H1 (cell line): ENCODE measurements around the gene PALM2AKAP2. TPM values are rescaled to one million over a fixed set of nuclear protein-coding genes. Genes with fewer than 3 reads are reported as not detected.

ENCODE experiments used
- CTCF ChIA-PET: fragments of 300-600 bp; sonication (Branson Sonifier 250); formaldehyde crosslinking; loops from one replicate; lab custom pipeline; 2021; ENCODE audit not compliant: partially characterized antibody; lab: Charles Lee
- POLR2A ChIA-PET: fragments of 300-600 bp; sonication (Branson Sonifier 250); formaldehyde crosslinking; loops from one replicate; lab custom pipeline; 2021; ENCODE audit warnings: inconsistent platforms; ENCODE audit not compliant: partially characterized antibody; lab: Charles Lee
- DNase-seq, 2 experiments: peaks; one replicate each; pipeline versions ENCODE4 v3.0.0 to v3.0.0-alpha.2; 2010 to 2022; ENCODE audit warnings: low spot score in 2 of 2, low read depth in 1 of 2, mixed read lengths in 1 of 2
- FAIRE-seq: peaks from 2 replicates; lab custom pipeline; 2011; peaks lifted over from hg19 to GRCh38; lab: Jason Lieb, UNC
- H2AFZ ChIP-seq: 2 replicates; pipeline ENCODE4 v1.8.1; 2012; ENCODE audit warnings: low read length, inconsistent platforms
- H2AK5ac ChIP-seq: 2 replicates; pipeline ENCODE4 v1.6.1; 2013; ENCODE audit warnings: low read depth, low read length
- H2BK120ac ChIP-seq: replicated peaks from 2 replicates; pipeline ENCODE3; 2013; ENCODE audit warnings: low read depth, low read length, inconsistent platforms
- H2BK12ac ChIP-seq: 2 replicates; pipeline ENCODE4 v1.6.1; 2013; ENCODE audit warnings: low read depth, low read length
- H2BK15ac ChIP-seq: 2 replicates; pipeline ENCODE4 v1.6.1; 2013; ENCODE audit warnings: low read length
- H2BK20ac ChIP-seq: 2 replicates; pipeline ENCODE4 v1.6.1; 2013; ENCODE audit warnings: low read length
- H2BK5ac ChIP-seq: 2 replicates; pipeline ENCODE4 v1.6.1; 2013; ENCODE audit warnings: low read depth, low read length
- H3K14ac ChIP-seq: 2 replicates; pipeline ENCODE4 v1.6.1; 2013; ENCODE audit warnings: inconsistent platforms; ENCODE audit not compliant: insufficient read length
- H3K18ac ChIP-seq: 2 replicates; pipeline ENCODE4 v1.6.1; 2013; ENCODE audit warnings: low read length; ENCODE audit errors: extremely low read depth
- H3K23ac ChIP-seq: 2 replicates; pipeline ENCODE4 v1.6.1; 2013; ENCODE audit warnings: inconsistent platforms; ENCODE audit not compliant: insufficient read length
- H3K23me2 ChIP-seq: 2 replicates; pipeline ENCODE4 v1.6.1; 2013; ENCODE audit warnings: low read depth, low read length
- H3K27ac ChIP-seq: 2 replicates; pipeline ENCODE4 v1.6.1; 2011; ENCODE audit warnings: low read depth, low read length, inconsistent platforms
- H3K27me3 ChIP-seq, 4 experiments: replicated peaks in 1 of 4; 1 replicate in 1 of 4; 2 replicates in 3 of 4; pipeline versions ENCODE4 v1.6.1 to v1.8.1; 2011 to 2013; ENCODE audit warnings: low read length in 3 of 4, mild to moderate bottlenecking in 3 of 4, inconsistent platforms in 2 of 4, mixed read lengths in 2 of 4, moderate library complexity in 1 of 4; ENCODE audit not compliant: control insufficient read depth in 3 of 4, insufficient read depth in 3 of 4; ENCODE audit errors: extremely low read depth in 1 of 4
- H3K36me3 ChIP-seq, 4 experiments: 2 replicates each; pipeline versions ENCODE4 v1.6.1 to v1.8.1; 2011 to 2013; ENCODE audit warnings: mild to moderate bottlenecking in 4 of 4, low read length in 3 of 4, moderate library complexity in 2 of 4, control low read depth in 1 of 4, inconsistent platforms in 1 of 4; ENCODE audit not compliant: insufficient read depth in 4 of 4, control insufficient read depth in 2 of 4
- H3K4ac ChIP-seq: replicated peaks from 2 replicates; pipeline ENCODE3; 2013; ENCODE audit warnings: low read length, low read depth, mixed read lengths, inconsistent platforms; ENCODE audit not compliant: insufficient read length
- H3K4me1 ChIP-seq, 4 experiments: replicated peaks in 1 of 4; 1 replicate in 1 of 4; 2 replicates in 3 of 4; pipeline versions ENCODE4 v1.6.1 to v1.8.1; 2011 to 2013; ENCODE audit warnings: low read length in 3 of 4, inconsistent platforms in 2 of 4, mixed read lengths in 1 of 4; ENCODE audit not compliant: insufficient read depth in 4 of 4, control insufficient read depth in 3 of 4
- H3K4me2 ChIP-seq, 2 experiments: 2 replicates each; pipeline versions ENCODE4 v1.6.1 to v1.8.1; 2011 to 2013; ENCODE audit warnings: low read depth in 2 of 2, low read length in 2 of 2, control low read depth in 1 of 2, inconsistent platforms in 1 of 2, mild to moderate bottlenecking in 1 of 2; ENCODE audit not compliant: insufficient read depth in 1 of 2
- H3K4me3 ChIP-seq, 4 experiments: fragments of 200-600, 300-600 bp in 1 of 4; sonication (generic), shearing (Covaris generic), sonication (Bioruptor Twin) in 1 of 4; 2 replicates each; pipeline versions ENCODE4 v1.5.1 to v1.8.1; 2011 to 2016; ENCODE audit warnings: low read length in 4 of 4, low read depth in 3 of 4, control low read depth in 2 of 4, inconsistent platforms in 2 of 4, mild to moderate bottlenecking in 2 of 4, mixed read lengths in 1 of 4, moderate library complexity in 1 of 4; ENCODE audit not compliant: insufficient read depth in 2 of 4; ENCODE audit errors: extremely low read depth in 1 of 4
- H3K56ac ChIP-seq: replicated peaks from 2 replicates; pipeline ENCODE3; 2013; ENCODE audit warnings: low read depth, mild to moderate bottlenecking, mixed read lengths, low read length, inconsistent platforms; ENCODE audit not compliant: insufficient read length
- H3K79me1 ChIP-seq: 2 replicates; pipeline ENCODE4 v1.6.1; 2013; ENCODE audit warnings: low read depth, low read length, control low read depth
- H3K79me2 ChIP-seq, 2 experiments: 2 replicates each; pipeline versions ENCODE4 v1.6.1 to v1.8.1; 2012 to 2013; ENCODE audit warnings: low read length in 2 of 2, mild to moderate bottlenecking in 2 of 2, inconsistent platforms in 1 of 2; ENCODE audit not compliant: insufficient read depth in 2 of 2, control insufficient read depth in 1 of 2
- H3K9ac ChIP-seq, 4 experiments: replicated peaks in 1 of 4; 1 replicate in 1 of 4; 2 replicates in 3 of 4; pipeline versions ENCODE4 v1.6.1 to v1.8.1; 2011 to 2013; ENCODE audit warnings: low read depth in 3 of 4, low read length in 3 of 4, control low read depth in 2 of 4, mild to moderate bottlenecking in 2 of 4, moderate library complexity in 2 of 4, inconsistent platforms in 1 of 4; ENCODE audit errors: extremely low read depth in 1 of 4
- H3K9me3 ChIP-seq, 2 experiments: 2 replicates each; pipeline versions ENCODE4 v1.6.1 to v1.8.1; 2012 to 2013; ENCODE audit warnings: mild to moderate bottlenecking in 2 of 2, moderate library complexity in 2 of 2, control low read depth in 1 of 2, inconsistent platforms in 1 of 2, low read depth in 1 of 2, low read length in 1 of 2, mixed read lengths in 1 of 2; ENCODE audit not compliant: insufficient read depth in 2 of 2
- H4K20me1 ChIP-seq, 2 experiments: replicated peaks in 1 of 2; 2 replicates each; pipeline versions ENCODE3 to v1.8.1; 2011 to 2013; ENCODE audit warnings: inconsistent platforms in 2 of 2, low read length in 2 of 2, mild to moderate bottlenecking in 1 of 2; ENCODE audit not compliant: insufficient read depth in 2 of 2, control insufficient read depth in 1 of 2
- H4K5ac ChIP-seq: 2 replicates; pipeline ENCODE4 v1.6.1; 2013; ENCODE audit warnings: low read length, low read depth, mixed read lengths, inconsistent platforms; ENCODE audit not compliant: insufficient read length
- H4K8ac ChIP-seq: 2 replicates; pipeline ENCODE4 v1.8.0; 2013; ENCODE audit warnings: mild to moderate bottlenecking, moderate library complexity, low read length, inconsistent platforms; ENCODE audit not compliant: insufficient read depth; ENCODE audit errors: extremely low read depth
- H4K91ac ChIP-seq: replicated peaks from 2 replicates; pipeline ENCODE3; 2013; ENCODE audit warnings: low read length, mixed read lengths, inconsistent platforms; ENCODE audit not compliant: insufficient read length
- BRCA1 ChIP-seq: IDR thresholded peaks from 2 replicates; pipeline ENCODE4 v1.6.1; 2012; ENCODE audit warnings: low read depth, low read length, improper control_type of control experiment
- GTF2F1 ChIP-seq: IDR thresholded peaks from 2 replicates; pipeline ENCODE4 v1.6.1; 2012; ENCODE audit warnings: low read depth, low read length, improper control_type of control experiment, borderline replicate concordance
- KDM4A ChIP-seq: IDR thresholded peaks from one replicate; pipeline ENCODE4 v1.7.1; 2012; ENCODE audit warnings: low read depth, mild to moderate bottlenecking, moderate library complexity, low read length, inconsistent platforms; ENCODE audit not compliant: severe bottlenecking
- WGBS, 2 experiments: shearing (Covaris generic) in 1 of 2; methylation state at CpG; one replicate each; pipeline versions ENCODE4 v1.1.6 to v1.1.7; 2013 to 2015; ENCODE audit warnings: low lambda C conversion rate in 2 of 2, mixed read lengths in 2 of 2, inconsistent platforms in 1 of 2, low coverage in 1 of 2, missing lambda C conversion rate in 1 of 2; ENCODE audit not compliant: insufficient replicate concordance in 2 of 2, insufficient coverage in 1 of 2, insufficient read length in 1 of 2; ENCODE audit errors: extremely low coverage in 1 of 2, missing lambda C conversion rate in 1 of 2; 5-methylcytosine and 5-hydroxymethylcytosine counted together
- polyA plus RNA-seq, 7 experiments: library from polyadenylated mRNA; depleted of rRNA in 3 of 7; stranded (reverse) in 5 of 7; unstranded in 2 of 7; fragments of >200 nt in 5 of 7; fragments of 200-250 nt in 2 of 7; gene quantifications; 1 replicate in 5 of 7; 2 replicates in 1 of 7; 4 replicates in 1 of 7; pipeline versions ENCODE4 v1.2.1 to v1.2.3, GENCODE V29; 2011 to 2013; ENCODE audit warnings: missing spikeins in 2 of 7, mixed read lengths in 2 of 7
- total RNA-seq: library from RNA; stranded (reverse); fragmentation: NEBNext Ultra II Directional; extraction: Animal tissue kit (Norgen Biotek cat#: 25700); gene quantifications from 2 replicates; pipeline ENCODE4 v1.2.1, GENCODE V29; 2021

PALM2AKAP2 gene
- total and polyA plus RNA-seq, 2 of the 8 experiments (the other 6 are each of a cell fraction or from before 2014, with no cell fraction given) = 0.38 to 20.5 TPM

GRCh38 chr9:109755040-109755439 is 25.0 kb upstream of the PALM2AKAP2 start:
- Histone ChIP-seq H3K4me3 (no peak overlapping the region), H3K18ac (no peak overlapping the region), H2BK20ac (no peak overlapping the region), H3K4me1 (peaks cover 0 to 9% (median 2%) of the 10 kb centered on the region in 4 experiments; a peak in 3 of 7 replicates), H2BK5ac (no peak overlapping the region), H4K91ac (no peak overlapping the region), H3K79me2 (no peaks in the 10 kb centered on the region), H3K9me3 (no peaks in the 10 kb centered on the region), H4K20me1 (no peaks in the 10 kb centered on the region), H3K56ac (no peak overlapping the region), H3K27me3 (no peaks in the 10 kb centered on the region), H3K9ac (no peak overlapping the region), H3K14ac (no peak overlapping the region), H3K79me1 (no peaks in the 10 kb centered on the region), H3K27ac (no peak overlapping the region), H3K23ac (no peak overlapping the region), H2AFZ (no peak overlapping the region), H4K8ac (no peak overlapping the region), H4K5ac (no peak overlapping the region), H3K36me3 (no peaks in the 10 kb centered on the region; a peak in 1 of 8 replicates), H2BK15ac (no peak overlapping the region), H3K23me2 (no peaks in the 10 kb centered on the region; the same call in 1 of the 2 replicates), H3K4me2 (no peak overlapping the region), H2BK120ac (no peak overlapping the region), H3K4ac (no peak overlapping the region), H2AK5ac (no peak overlapping the region), H2BK12ac (no peak overlapping the region)
- CTCF ChIA-PET = interaction anchor here (0.7 to 1.2 kb wide), 2 partner anchors 63 to 101 kb away, joined by 3 read pairs; no protein-coding TSS in a partner anchor
- DNase-seq (no peak), FAIRE-seq (no peak)
- POLR2A ChIA-PET = no interaction called here
- 94% methylated on average over 2 of the region's 2 CpGs; no CpG with 5 or more reads in 1 of the 2 experiments for WGBS, 2 experiments
- TF ChIP-seq BRCA1 (no peak), KDM4A (no peak), GTF2F1 (no peak)
